Stimulated activated CD8-positive, alpha-beta memory T cell treated with anti-CD3 and anti-CD28 coated beads, Interleukin-4, amount 100 ng/mL, for 24 hours (primary cell): Measurements from ENCODE around the gene CNOT8.

ENCODE experiments used
- DNase-seq: peaks from one replicate; pipeline ENCODE4 v3.0.0-alpha.2; 2020; ENCODE audit warnings: low read depth

The CNOT8 gene

GRCh38 chr5:154923441-154924430 is 65.3 kb downstream of the CNOT8 start:
- no peak for DNase-seq
